H1 (cell line): Measurements from ENCODE around the gene RRAGC. TPM values are rescaled to one million over a fixed set of nuclear protein-coding genes. Genes with fewer than 3 reads are reported as not detected.

Source experiments
- CREB1 ChIP-seq: IDR thresholded peaks from 2 replicates; pipeline ENCODE4 v1.6.1; 2012; ENCODE audit warnings: inconsistent platforms
- E2F6 ChIP-seq: IDR thresholded peaks from 2 replicates; pipeline ENCODE4 v1.6.1; 2012; ENCODE audit warnings: inconsistent platforms
- EGR1 ChIP-seq: IDR thresholded peaks from 2 replicates; pipeline ENCODE4 v1.6.1; 2011; ENCODE audit warnings: low read depth, low read length, borderline replicate concordance
- KDM5A ChIP-seq: fragments of 200-600 bp; IDR thresholded peaks from 2 replicates; pipeline ENCODE4 v1.7.1; 2012; ENCODE audit warnings: mild to moderate bottlenecking, low read length, inconsistent platforms, mixed read lengths
- PHF8 ChIP-seq: fragments of 200-600 bp; sonication (generic); conservative IDR thresholded peaks from 2 replicates; pipeline ENCODE4 v1.7.1; 2012; ENCODE audit warnings: low read depth, mild to moderate bottlenecking, inconsistent platforms, low read length, moderate library complexity
- YY1 ChIP-seq: IDR thresholded peaks from 2 replicates; pipeline ENCODE4 v1.6.1; 2011; ENCODE audit warnings: low read depth, mild to moderate bottlenecking, low read length
- polyA plus RNA-seq, 7 experiments: library from polyadenylated mRNA; depleted of rRNA in 3 of 7; stranded (reverse) in 5 of 7; unstranded in 2 of 7; fragments of >200 nt in 5 of 7; fragments of 200-250 nt in 2 of 7; gene quantifications; 1 replicate in 5 of 7; 2 replicates in 1 of 7; 4 replicates in 1 of 7; pipeline versions ENCODE4 v1.2.1 to v1.2.3, GENCODE V29; 2011 to 2013; ENCODE audit warnings: missing spikeins in 2 of 7, mixed read lengths in 2 of 7
- total RNA-seq: library from RNA; stranded (reverse); fragmentation: NEBNext Ultra II Directional; extraction: Animal tissue kit (Norgen Biotek cat#: 25700); gene quantifications from 2 replicates; pipeline ENCODE4 v1.2.1, GENCODE V29; 2021

RRAGC gene
- total and polyA plus RNA-seq, 2 of the 8 experiments (the other 6 are each of a cell fraction or from before 2014, with no cell fraction given) = 12.0 to 16.5 TPM

- TF ChIP-seq YY1 = no peak
- no peak for TF ChIP-seq EGR1
- TF ChIP-seq PHF8 = no peak
- no peak for TF ChIP-seq KDM5A
- TF ChIP-seq CREB1 = no peak
- TF ChIP-seq E2F6 = no peak
Measured at GRCh38 chr1:38789498-38790169, 69.9 kb downstream of the RRAGC start (continued).
